GM10248 (cell line): ENCODE measurements around the gene IVNS1ABP.
"Not testable (repeated sequence)": the region's sequence is repeated elsewhere in the genome, so short reads cannot be mapped to it uniquely, and the experiment has no call there.

Experiments used
- CTCF ChIA-PET: fragments of 300-600 bp; sonication (Branson Sonifier 250); formaldehyde crosslinking; extraction: SDS; loops from one replicate; lab custom pipeline; 2021; ENCODE audit warnings: antibody characterized with exemption; lab: Yijun Ruan, JAX
- POLR2A ChIA-PET: fragments of 350-650 bp; sonication (Branson Sonifier 250); formaldehyde crosslinking; extraction: SDS; loops from one replicate; lab custom pipeline; 2020; ENCODE audit warnings: antibody characterized with exemption; lab: Yijun Ruan, JAX
- DNase-seq: peaks from one replicate; pipeline ENCODE4 v3.0.0; 2012; ENCODE audit errors: extremely low spot score
- CTCF ChIP-seq: IDR thresholded peaks from 2 replicates; pipeline ENCODE4 v1.5.1; 2012; ENCODE audit warnings: mild to moderate bottlenecking, low read depth; ENCODE audit errors: extremely low read depth, missing control alignments, control extremely low read depth

IVNS1ABP gene

GRCh38 chr1:185257950-185258208, 59.2 kb downstream of the IVNS1ABP start:
- ChIA-PET CTCF (no interaction called here), POLR2A (no interaction called here)
- no peak for TF ChIP-seq CTCF
- no peak for DNase-seq

GRCh38 chr1:185257116-185257949, 59.7 kb downstream of the IVNS1ABP start:
- DNase-seq, CTCF ChIA-PET, POLR2A ChIA-PET: not testable (repeated sequence)

DNA sequence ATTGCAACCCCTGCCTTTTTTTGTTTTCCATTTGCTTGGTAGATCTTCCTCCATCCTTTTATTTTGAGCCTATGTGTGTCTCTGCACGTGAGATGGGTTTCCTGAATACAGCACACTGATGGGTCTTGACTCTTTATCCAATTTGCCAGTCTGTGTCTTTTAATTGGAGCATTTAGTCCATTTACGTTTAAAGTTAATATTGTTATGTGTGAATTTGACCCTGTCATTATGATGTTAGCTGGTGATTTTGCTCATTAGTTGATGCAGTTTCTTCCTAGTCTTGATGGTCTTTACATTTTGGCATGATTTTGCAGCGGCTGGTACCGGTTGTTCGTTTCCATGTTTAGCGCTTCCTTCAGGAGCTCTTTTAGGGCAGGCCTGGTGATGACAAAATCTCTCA, 61.4 kb downstream of the IVNS1ABP start:
- POLR2A ChIA-PET, DNase-seq, CTCF ChIA-PET: not testable (repeated sequence)

GRCh38 chr1:185252404-185252803, 64.6 kb downstream of the IVNS1ABP start:
- DNase-seq, CTCF ChIA-PET, POLR2A ChIA-PET: not testable (repeated sequence)

- POLR2A ChIA-PET, DNase-seq, CTCF ChIA-PET: not testable (repeated sequence)
These were observed 65.1 kb downstream of the IVNS1ABP start for GRCh38 chr1:185251928-185252327.

GRCh38 chr1:185250063-185250462, 67.0 kb downstream of the IVNS1ABP start:
- CTCF ChIA-PET, result interaction anchor here (0.9 to 2.7 kb wide), 4 partner anchors 10 to 80 kb away, joined by 3 to 18 read pairs (median 4); no protein-coding TSS in a partner anchor
- POLR2A ChIA-PET, result no interaction called here
- no peak for DNase-seq
- TF ChIP-seq CTCF, result no peak

- TF ChIP-seq CTCF, result no peak
- POLR2A ChIA-PET, result no interaction called here
- CTCF ChIA-PET, result interaction anchor here (1.6 to 2.7 kb wide), 2 partner anchors 10 to 21 kb away, joined by 4 to 18 read pairs; no protein-coding TSS in a partner anchor
- DNase-seq, result no peak
These were observed 67.5 kb downstream of the IVNS1ABP start for GRCh38 chr1:185249563-185249962.
